Pancreas (tissue), 10 donors: Measurements from ENCODE around the gene PPP1R3E. TPM values are rescaled to one million over a fixed set of nuclear protein-coding genes. Genes with fewer than 3 reads are reported as not detected.

ENCODE experiments used
- ATAC-seq, 4 donors: fragments of 200-7000 bp; cut with Tn5 transposase; one replicate each; pipeline versions ENCODE4 v1.8.0 to v1.9.1; 2020; ENCODE audit warnings: mild to moderate bottlenecking in 4 of 4, moderate library complexity in 4 of 4
- DNase-seq, 6 donors: peaks; one replicate each; pipeline ENCODE4 v3.0.0-alpha.2; 2020
- FAIRE-seq: peaks from 2 replicates; lab custom pipeline; 2012; peaks lifted over from hg19 to GRCh38; lab: Jason Lieb, UNC
- H3K27ac ChIP-seq, 4 donors: fragments of 200-600 bp; sonication (generic); 1 replicate in 3 of 4; 2 replicates in 1 of 4; pipeline versions ENCODE4 v1.5.0 to v1.8.0; 2020
- H3K27me3 ChIP-seq, 4 donors: fragments of 200-600 bp; one replicate each; pipeline ENCODE4 v1.8.0; 2021
- H3K36me3 ChIP-seq, 3 donors: fragments of 200-600 bp; sonication (generic) in 1 of 3; one replicate each; pipeline versions ENCODE4 v1.5.0 to v1.8.0; 2020 to 2021
- H3K4me1 ChIP-seq, 3 donors: fragments of 200-600 bp; one replicate each; pipeline ENCODE4 v1.8.0; 2021
- H3K4me3 ChIP-seq, 4 donors: fragments of 200-600 bp; sonication (generic) in 2 of 4; one replicate each; pipeline versions ENCODE4 v1.5.0 to v1.8.0; 2020 to 2021
- H3K9me3 ChIP-seq, 4 donors: fragments of 200-600 bp; one replicate each; pipeline ENCODE4 v1.8.0; 2021
- CTCF ChIP-seq, 4 donors: fragments of 200-600 bp; sonication (generic) in 3 of 4; IDR thresholded peaks; one replicate each; pipeline versions ENCODE4 v1.5.0 to v1.8.0; 2021; ENCODE audit warnings: antibody characterized with exemption in 4 of 4
- WGBS, 2 donors: extraction: QIAGEN DNeasy Blood & Tissue Kit; methylation state at CpG; one replicate each; pipeline ENCODE4 v1.1.7; 2013; 5-methylcytosine and 5-hydroxymethylcytosine counted together
- intact Hi-C, 3 donors: fragments of 100-400 bp; cut with DNase I; formaldehyde crosslinking; loops; one replicate each; pipeline versions ENCODE4 v1.11.1 to v1.14.2; 2022
- polyA plus RNA-seq, 2 donors: library from polyadenylated mRNA; stranded (reverse); fragments of 200-250 nt; gene quantifications; one replicate each; pipeline ENCODE4 v1.2.3, GENCODE V29; 2013
- total RNA-seq, 6 donors: library from RNA; stranded (reverse); fragmentation: NEBNext Ultra II Directional in 4 of 6; extraction: Animal tissue kit (Norgen Biotek cat#: 25700) in 4 of 6; gene quantifications; one replicate each; pipeline versions ENCODE4 v1.2.1 to v1.2.4, GENCODE V29; 2021 to 2023
- donor health status: healthy with polysubstance abuse.
- donor health status: DM: no; HTN: no; CAD: no; lungs with moderate emphysema.
- donor health status: DM: no; HTN: no; CAD: no.
- donor health status: control.
- donor health status: control.
- donor health status: Bipolar disorder and iron deficiency.
- donor health status: DM: yes; HTN: yes; CAD: no.
- donor health status: DM: no; HTN: no; CAD: no.
- donor health status: DM: no; HTN: no; CAD: no.
- donor health status: DM: yes; HTN: yes; CAD: no.

The PPP1R3E gene
- total and polyA plus RNA-seq, 8 donors = 4.1 to 25.9 (median 8.1) TPM

DNA sequence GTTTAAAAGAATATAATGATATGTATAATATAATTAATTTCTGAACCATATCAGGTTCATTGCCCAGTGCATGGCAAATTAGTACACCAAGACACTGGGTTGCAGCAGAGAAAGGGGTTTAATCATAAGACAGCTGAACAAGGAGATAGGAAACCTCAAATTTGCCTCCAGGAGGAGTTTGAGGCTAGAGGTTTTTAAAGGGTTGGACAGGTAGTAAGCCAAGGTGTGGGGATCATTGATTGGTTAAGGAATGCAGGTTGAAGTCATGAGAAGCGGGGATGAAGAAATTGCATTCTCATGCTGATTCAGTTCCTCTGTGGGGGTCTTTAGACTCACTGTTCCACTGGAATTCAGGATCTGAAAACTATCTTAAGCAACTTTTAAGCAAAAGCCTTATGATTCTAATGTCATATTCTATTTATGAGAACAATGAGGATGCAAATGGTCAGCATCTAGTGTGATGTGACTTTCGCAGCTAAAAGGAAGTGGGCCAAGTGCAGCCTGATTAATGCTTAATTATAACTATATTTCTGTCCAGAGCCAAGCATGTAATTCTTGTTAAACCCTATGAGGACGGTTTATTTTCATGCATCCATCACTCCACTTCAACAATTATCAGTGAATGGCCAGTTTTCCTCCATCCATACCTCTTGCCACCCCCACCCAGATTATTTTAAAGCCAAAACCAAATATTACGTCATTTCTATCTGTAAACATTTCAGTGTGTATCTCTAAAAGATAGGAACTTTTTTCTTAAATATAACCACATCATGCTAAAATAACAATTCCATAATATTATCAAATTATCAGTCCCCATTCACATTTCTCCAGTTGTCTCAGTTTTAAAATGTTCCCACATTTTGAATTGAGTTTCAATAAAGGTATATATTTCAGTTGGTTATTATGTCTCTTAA is 50.0 kb downstream of the PPP1R3E start:
- H3K9me3 ChIP-seq = no peaks in the 10 kb centered on the region
- FAIRE-seq (no peak), DNase-seq (no peak), ATAC-seq (no peak)
- no peak for TF ChIP-seq CTCF (IDR thresholded peaks at IDR 0.05)
- no peak overlapping the region for H3K27ac ChIP-seq
- H3K27me3 ChIP-seq = no peaks in the 10 kb centered on the region
- peaks cover 0 to 7% (median 0%) of the 10 kb centered on the region in 3 donors for H3K4me1 ChIP-seq
- WGBS, 2 donors = 64 to 77% methylated on average over 4 of the region's 4 CpGs
- intact Hi-C loops = no loop called here
- H3K4me3 ChIP-seq = no peak overlapping the region
- no peaks in the 10 kb centered on the region for H3K36me3 ChIP-seq

- FAIRE-seq (no peak), ATAC-seq (no peak)
- WGBS, 2 donors = 65 to 84% methylated on average over 3 of the region's 3 CpGs
These were observed 50.7 kb downstream of the PPP1R3E start for GRCh38 chr14:23252006-23252405.

GRCh38 chr14:23249824-23250223 is 52.8 kb downstream of the PPP1R3E start:
- FAIRE-seq (no peak), DNase-seq (no peak), ATAC-seq (no peak)
- H3K4me1 ChIP-seq = peaks cover 9 to 19% (median 13%) of the 10 kb centered on the region in 3 donors
- H3K27ac ChIP-seq = no peak overlapping the region
- H3K9me3 ChIP-seq = no peaks in the 10 kb centered on the region
- no peaks in the 10 kb centered on the region for H3K36me3 ChIP-seq
- intact Hi-C loops = no loop called here
- H3K27me3 ChIP-seq = no peaks in the 10 kb centered on the region
- no peak for TF ChIP-seq CTCF (IDR thresholded peaks at IDR 0.05)
- H3K4me3 ChIP-seq = no peak overlapping the region
- WGBS, 2 donors = 61 to 67% methylated on average over 6 of the region's 6 CpGs

More at GRCh38 chr14:23252006-23252405, 50.7 kb downstream of the PPP1R3E start:
- Histone ChIP-seq H3K27me3 (no peaks in the 10 kb centered on the region), H3K36me3 (no peaks in the 10 kb centered on the region), H3K9me3 (no peaks in the 10 kb centered on the region), H3K4me1 (peaks cover 0 to 7% (median 0%) of the 10 kb centered on the region in 3 donors), H3K4me3 (no peak overlapping the region), H3K27ac (no peak overlapping the region)
- TF ChIP-seq CTCF (IDR thresholded peaks at IDR 0.05) = no peak
- no peak for DNase-seq
- intact Hi-C loops = no loop called here

GRCh38 chr14:23248601-23249000 is 54.1 kb downstream of the PPP1R3E start:
- no peak for TF ChIP-seq CTCF (IDR thresholded peaks at IDR 0.05)
- no peak for FAIRE-seq
- H3K9me3 ChIP-seq = no peaks in the 10 kb centered on the region
- H3K4me3 ChIP-seq = no peak overlapping the region
- no peak for ATAC-seq
- WGBS, 2 donors = 90 to 93% methylated on average over 7 of the region's 7 CpGs
- H3K4me1 ChIP-seq = peaks cover 15 to 24% (median 17%) of the 10 kb centered on the region in 3 donors
- H3K27ac ChIP-seq = no peak overlapping the region
- DNase-seq = no peak
- intact Hi-C loops = no loop called here
- H3K36me3 ChIP-seq = no peaks in the 10 kb centered on the region
- H3K27me3 ChIP-seq = no peaks in the 10 kb centered on the region

Other genes starting within 250 kb of the PPP1R3E start
- gene CDH24, start 245.3 kb downstream of the PPP1R3E start, total RNA-seq = 1 to 10 TPM in 5 of 6 donors, under 1 TPM in 1; 0.91 to 3.4 (median 1.3) TPM
- 10 to 100 TPM in 1 of 2 donors, 1 to 10 TPM in 1; 9.6 to 11.8 TPM for gene CDH24, start 245.3 kb downstream of the PPP1R3E start, polyA plus RNA-seq
- 100 to 1,000 TPM in 1 of 6 donors, 10 to 100 TPM in 5; 43.1 to 106 (median 55.9) TPM for gene ACIN1, start 207.7 kb downstream of the PPP1R3E start, total RNA-seq
- 100 to 1,000 TPM; 134 to 152 TPM for gene ACIN1, start 207.7 kb downstream of the PPP1R3E start, polyA plus RNA-seq
- 10 to 100 TPM in 4 of 6 donors, 1 to 10 TPM in 2; 7.5 to 22.7 (median 13.6) TPM for gene C14orf119, start 207.4 kb downstream of the PPP1R3E start, total RNA-seq
- gene C14orf119, start 207.4 kb downstream of the PPP1R3E start, polyA plus RNA-seq = 10 to 100 TPM; 10.4 to 20.8 TPM
- not detected for gene CIROP, start 197.9 kb downstream of the PPP1R3E start, total RNA-seq
- gene CIROP, start 197.9 kb downstream of the PPP1R3E start, polyA plus RNA-seq = not detected
- gene CEBPE, start 183.6 kb downstream of the PPP1R3E start, total RNA-seq = not detected
- gene CEBPE, start 183.6 kb downstream of the PPP1R3E start, polyA plus RNA-seq = not detected
- gene SLC7A8, start 119.2 kb downstream of the PPP1R3E start, total RNA-seq = 10 to 100 TPM; 11.5 to 33.5 (median 23.2) TPM
- gene SLC7A8, start 119.2 kb downstream of the PPP1R3E start, polyA plus RNA-seq = 10 to 100 TPM; 36.3 to 70.8 TPM
- under 1 TPM in 2 of 6 donors, not detected in 4; 0.12 to 0.29 TPM for gene RNF212B, start 64.9 kb downstream of the PPP1R3E start, total RNA-seq
- not detected for gene RNF212B, start 64.9 kb downstream of the PPP1R3E start, polyA plus RNA-seq
- gene HOMEZ, start 16.7 kb downstream of the PPP1R3E start, total RNA-seq = 10 to 100 TPM in 1 of 6 donors, 1 to 10 TPM in 5; 4.5 to 10.3 (median 6.0) TPM
- 1 to 10 TPM; 4.9 to 5.9 TPM for gene HOMEZ, start 16.7 kb downstream of the PPP1R3E start, polyA plus RNA-seq
- gene BCL2L2, start 4.0 kb upstream of the PPP1R3E start, total RNA-seq = 10 to 100 TPM; 24.8 to 29.7 (median 26.2) TPM
- 10 to 100 TPM; 28.8 to 31.6 TPM for gene BCL2L2, start 4.0 kb upstream of the PPP1R3E start, polyA plus RNA-seq
- gene PABPN1, start 18.6 kb upstream of the PPP1R3E start, total RNA-seq = 10 to 100 TPM; 32.6 to 82.2 (median 45.0) TPM
- gene PABPN1, start 18.6 kb upstream of the PPP1R3E start, polyA plus RNA-seq = 100 to 1,000 TPM; 154 to 166 TPM
- 10 to 100 TPM in 4 of 6 donors, 1 to 10 TPM in 2; 6.4 to 19.6 (median 10.3) TPM for gene SLC22A17, start 50.0 kb upstream of the PPP1R3E start, total RNA-seq
- 10 to 100 TPM; 29.9 to 90.7 TPM for gene SLC22A17, start 50.0 kb upstream of the PPP1R3E start, polyA plus RNA-seq
- 1 to 10 TPM in 2 of 6 donors, under 1 TPM in 4; 0.23 to 2.2 (median 0.71) TPM for gene EFS, start 62.3 kb upstream of the PPP1R3E start, total RNA-seq
- gene EFS, start 62.3 kb upstream of the PPP1R3E start, polyA plus RNA-seq = 1 to 10 TPM; 1.7 to 3.0 TPM
- gene IL25, start 70.0 kb upstream of the PPP1R3E start, total RNA-seq = not detected
- not detected for gene IL25, start 70.0 kb upstream of the PPP1R3E start, polyA plus RNA-seq
- under 1 TPM in 1 of 6 donors, not detected in 5; 0.25 TPM for gene CMTM5, start 74.2 kb upstream of the PPP1R3E start, total RNA-seq
- under 1 TPM; 0.16 to 0.53 TPM for gene CMTM5, start 74.2 kb upstream of the PPP1R3E start, polyA plus RNA-seq
- under 1 TPM in 4 of 6 donors, not detected in 2; 0.03 to 0.16 (median 0.05) TPM for gene MYH6, start 105.4 kb upstream of the PPP1R3E start, total RNA-seq
- gene MYH6, start 105.4 kb upstream of the PPP1R3E start, polyA plus RNA-seq = under 1 TPM; 0.56 to 0.72 TPM
- 1 to 10 TPM in 1 of 6 donors, under 1 TPM in 5; 0.19 to 6.3 (median 0.40) TPM for gene MYH7, start 132.8 kb upstream of the PPP1R3E start, total RNA-seq
- 1 to 10 TPM in 1 of 2 donors, under 1 TPM in 1; 0.34 to 1.1 TPM for gene MYH7, start 132.8 kb upstream of the PPP1R3E start, polyA plus RNA-seq
- 10 to 100 TPM in 5 of 6 donors, 1 to 10 TPM in 1; 9.8 to 18.8 (median 15.4) TPM for gene NGDN, start 166.8 kb upstream of the PPP1R3E start, total RNA-seq
- 10 to 100 TPM; 18.3 to 33.7 TPM for gene NGDN, start 166.8 kb upstream of the PPP1R3E start, polyA plus RNA-seq
- 1 to 10 TPM in 3 of 6 donors, under 1 TPM in 3; 0.63 to 3.8 (median 1.0) TPM for gene ZFHX2, start 248.9 kb upstream of the PPP1R3E start, total RNA-seq
- 1 to 10 TPM; 1.7 to 3.0 TPM for gene ZFHX2, start 248.9 kb upstream of the PPP1R3E start, polyA plus RNA-seq